ENCODE data around the gene ZIC2.

DNA sequence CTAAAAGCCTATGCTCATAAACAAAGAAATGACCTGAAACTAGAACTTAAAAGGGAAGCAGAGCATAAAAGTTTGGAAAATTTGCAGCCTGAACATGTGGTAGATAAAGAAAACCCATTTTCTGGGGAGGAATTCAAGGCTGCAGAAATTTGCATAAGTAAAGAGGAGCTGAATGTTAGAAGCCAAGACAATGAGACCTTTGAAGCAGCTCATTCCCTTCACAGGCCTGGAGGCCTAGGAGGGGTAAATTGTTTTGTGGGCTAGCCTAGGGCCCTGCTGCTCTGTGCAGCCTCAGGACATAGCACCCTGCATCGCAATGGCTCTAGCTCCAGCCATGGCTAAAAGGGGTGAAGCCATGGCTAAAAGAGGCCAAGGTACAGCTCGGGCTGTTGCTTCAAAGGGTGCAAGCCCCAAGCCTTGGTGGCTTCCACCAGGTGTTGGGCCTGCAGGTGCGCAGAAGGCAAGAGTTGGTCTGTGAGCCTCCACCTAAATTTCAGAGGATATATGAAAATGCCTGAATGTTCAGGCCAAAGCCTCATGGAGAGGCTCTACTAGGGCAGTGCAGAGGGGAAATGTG, 38.3 kb downstream of the ZIC2 start:
- no peak for TF ChIP-seq EZH2 (IDR thresholded peaks at IDR 0.05; ENCODE audit: low read depth)
- TF ChIP-seq, protein P1, sequence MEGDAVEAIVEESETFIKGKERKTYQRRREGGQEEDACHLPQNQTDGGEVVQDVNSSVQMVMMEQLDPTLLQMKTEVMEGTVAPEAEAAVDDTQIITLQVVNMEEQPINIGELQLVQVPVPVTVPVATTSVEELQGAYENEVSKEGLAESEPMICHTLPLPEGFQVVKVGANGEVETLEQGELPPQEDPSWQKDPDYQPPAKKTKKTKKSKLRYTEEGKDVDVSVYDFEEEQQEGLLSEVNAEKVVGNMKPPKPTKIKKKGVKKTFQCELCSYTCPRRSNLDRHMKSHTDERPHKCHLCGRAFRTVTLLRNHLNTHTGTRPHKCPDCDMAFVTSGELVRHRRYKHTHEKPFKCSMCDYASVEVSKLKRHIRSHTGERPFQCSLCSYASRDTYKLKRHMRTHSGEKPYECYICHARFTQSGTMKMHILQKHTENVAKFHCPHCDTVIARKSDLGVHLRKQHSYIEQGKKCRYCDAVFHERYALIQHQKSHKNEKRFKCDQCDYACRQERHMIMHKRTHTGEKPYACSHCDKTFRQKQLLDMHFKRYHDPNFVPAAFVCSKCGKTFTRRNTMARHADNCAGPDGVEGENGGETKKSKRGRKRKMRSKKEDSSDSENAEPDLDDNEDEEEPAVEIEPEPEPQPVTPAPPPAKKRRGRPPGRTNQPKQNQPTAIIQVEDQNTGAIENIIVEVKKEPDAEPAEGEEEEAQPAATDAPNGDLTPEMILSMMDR (conservative IDR thresholded peaks at IDR 0.05): no peak

Data from PC-9 (cell line).